ENCODE measurements around the gene CALD1. TPM values are rescaled to one million over a fixed set of nuclear protein-coding genes. Genes with fewer than 3 reads are reported as not detected.

The CALD1 gene
- total RNA-seq, 1 experiment from 2014 or later = 107 TPM

- H4K20me1 ChIP-seq (ENCODE audit: control insufficient read depth, insufficient read depth, insufficient read length) = no peaks in the 10 kb centered on the region
- H3K18ac ChIP-seq (ENCODE audit: insufficient read length, low read depth, low read length) = no peak overlapping the region
- H3K79me2 ChIP-seq (ENCODE audit: insufficient read depth, low read length) = no peaks in the 10 kb centered on the region
- no peaks in the 10 kb centered on the region for H3K9me3 ChIP-seq (ENCODE audit: control insufficient read depth, low read depth, low read length)
- no peak overlapping the region for H3K27ac ChIP-seq (ENCODE audit: insufficient read length, low read depth, low read length)
- no peak overlapping the region for H2AK5ac ChIP-seq (ENCODE audit: insufficient read length, low read length)
- no peak overlapping the region for H4K91ac ChIP-seq (ENCODE audit: insufficient read length, low read depth, low read length)
- no peaks in the 10 kb centered on the region for H3K9me3 Mint-ChIP-seq
- H3K79me1 ChIP-seq (ENCODE audit: insufficient read depth, low read depth, low read length, poor library complexity, severe bottlenecking) = no peaks in the 10 kb centered on the region
- H2BK12ac ChIP-seq (ENCODE audit: insufficient read length, low read depth, low read length) = no peak overlapping the region
- H3T11ph ChIP-seq (ENCODE audit: low read length) = no peak overlapping the region
- no peak overlapping the region for H3K14ac ChIP-seq (ENCODE audit: insufficient read depth, low read length)
- no peaks in the 10 kb centered on the region for H3K36me3 Mint-ChIP-seq (ENCODE audit: insufficient read depth in 1 of 3, low read depth in 3 of 3)
- H3K23me2 ChIP-seq (ENCODE audit: insufficient read length, low read depth, low read length, poor library complexity, severe bottlenecking) = no peaks in the 10 kb centered on the region
- H3K56ac ChIP-seq (ENCODE audit: insufficient read length, low read depth, low read length) = no peak overlapping the region
- no peak overlapping the region for H3K23ac ChIP-seq (ENCODE audit: insufficient read length, low read depth, low read length)
- no peak overlapping the region for H2BK20ac ChIP-seq (ENCODE audit: low read depth, low read length, poor library complexity, severe bottlenecking)
- H3K27me3 Mint-ChIP-seq (ENCODE audit: low read depth) = peaks cover 2% of the 10 kb centered on the region
- no peak overlapping the region for H2BK120ac ChIP-seq (ENCODE audit: low read depth, low read length, poor library complexity, severe bottlenecking)
- H3K4ac ChIP-seq (ENCODE audit: low read depth, low read length) = no peak overlapping the region
- H3K4me3 Mint-ChIP-seq = no peak overlapping the region
- TF ChIP-seq CTCF (conservative IDR thresholded peaks at IDR 0.05) = no peak
- no peak overlapping the region for H4K5ac ChIP-seq (ENCODE audit: insufficient read length, low read depth, low read length)
- no peak overlapping the region for H3K27ac Mint-ChIP-seq
- H3K4me2 ChIP-seq (ENCODE audit: insufficient read depth, insufficient read length, low read length) = no peak overlapping the region
- no peak overlapping the region for H2BK5ac ChIP-seq (ENCODE audit: insufficient read length, low read length)
- no peak for DNase-seq
- peaks cover 12 to 13% of the 10 kb centered on the region in 2 experiments for H3K4me1 Mint-ChIP-seq
- no peaks in the 10 kb centered on the region for H3K4me1 ChIP-seq (ENCODE audit: insufficient read depth, low read length)
- no peak overlapping the region for H2BK15ac ChIP-seq (ENCODE audit: low read depth, low read length)
- H4K8ac ChIP-seq (replicated peaks; ENCODE audit: insufficient read length, low read depth, low read length) = no peak overlapping the region
- no peak overlapping the region for H3K9ac ChIP-seq (ENCODE audit: extremely low read depth, insufficient read length, low read length)
- no peaks in the 10 kb centered on the region for H3K27me3 ChIP-seq (ENCODE audit: insufficient read depth, low read length)
- H2AFZ ChIP-seq (ENCODE audit: low read length) = no peak overlapping the region
- no CpG with 5 or more reads among the region's 4 CpGs for WGBS (ENCODE audit: extremely low coverage, insufficient read length, low lambda C conversion rate)
These were observed 11.2 kb upstream of the CALD1 start for GRCh38 chr7:134768243-134768642.

Measured in H9 (cell line).